ENCODE data around the gene ARHGEF6. TPM values are rescaled to one million over a fixed set of nuclear protein-coding genes. Genes with fewer than 3 reads are reported as not detected.

ARHGEF6 gene
- total RNA-seq, 1 donor from 2014 or later: 1.6 TPM

DNA sequence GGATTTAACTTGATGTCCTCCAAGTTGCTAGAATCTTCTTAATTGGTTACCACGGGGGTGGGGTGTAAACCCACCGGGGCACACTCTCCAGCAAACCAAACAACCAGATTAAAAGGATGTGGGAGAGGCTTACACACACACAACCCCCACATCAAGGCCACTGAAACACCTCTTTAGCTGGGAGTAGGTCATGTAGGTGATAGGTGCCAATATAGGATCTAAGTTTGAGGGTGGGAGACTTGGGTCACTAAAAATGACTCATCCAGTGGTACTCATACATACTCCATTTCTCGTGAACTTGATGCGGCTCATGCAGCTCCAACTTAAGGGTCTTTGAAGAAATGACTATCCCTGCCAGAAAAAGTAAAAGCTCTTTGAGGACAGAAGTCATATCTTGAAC lies 153.3 kb downstream of the ARHGEF6 start:
- Histone ChIP-seq H3K36me3 (ENCODE audit: control insufficient read depth, insufficient read depth, low read length) (no peaks in the 10 kb centered on the region), H3K4me3 (ENCODE audit: low read depth, low read length) (no peak overlapping the region), H3K27me3 (ENCODE audit: control insufficient read depth, insufficient read depth, low read length) (no peaks in the 10 kb centered on the region)
- TF ChIP-seq, protein P1, sequence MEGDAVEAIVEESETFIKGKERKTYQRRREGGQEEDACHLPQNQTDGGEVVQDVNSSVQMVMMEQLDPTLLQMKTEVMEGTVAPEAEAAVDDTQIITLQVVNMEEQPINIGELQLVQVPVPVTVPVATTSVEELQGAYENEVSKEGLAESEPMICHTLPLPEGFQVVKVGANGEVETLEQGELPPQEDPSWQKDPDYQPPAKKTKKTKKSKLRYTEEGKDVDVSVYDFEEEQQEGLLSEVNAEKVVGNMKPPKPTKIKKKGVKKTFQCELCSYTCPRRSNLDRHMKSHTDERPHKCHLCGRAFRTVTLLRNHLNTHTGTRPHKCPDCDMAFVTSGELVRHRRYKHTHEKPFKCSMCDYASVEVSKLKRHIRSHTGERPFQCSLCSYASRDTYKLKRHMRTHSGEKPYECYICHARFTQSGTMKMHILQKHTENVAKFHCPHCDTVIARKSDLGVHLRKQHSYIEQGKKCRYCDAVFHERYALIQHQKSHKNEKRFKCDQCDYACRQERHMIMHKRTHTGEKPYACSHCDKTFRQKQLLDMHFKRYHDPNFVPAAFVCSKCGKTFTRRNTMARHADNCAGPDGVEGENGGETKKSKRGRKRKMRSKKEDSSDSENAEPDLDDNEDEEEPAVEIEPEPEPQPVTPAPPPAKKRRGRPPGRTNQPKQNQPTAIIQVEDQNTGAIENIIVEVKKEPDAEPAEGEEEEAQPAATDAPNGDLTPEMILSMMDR (IDR thresholded peaks at IDR 0.05; ENCODE audit: insufficient read depth, low read length, poor library complexity, severe bottlenecking): no peak
- no peak for DNase-seq (ENCODE audit: low read depth)

DNA sequence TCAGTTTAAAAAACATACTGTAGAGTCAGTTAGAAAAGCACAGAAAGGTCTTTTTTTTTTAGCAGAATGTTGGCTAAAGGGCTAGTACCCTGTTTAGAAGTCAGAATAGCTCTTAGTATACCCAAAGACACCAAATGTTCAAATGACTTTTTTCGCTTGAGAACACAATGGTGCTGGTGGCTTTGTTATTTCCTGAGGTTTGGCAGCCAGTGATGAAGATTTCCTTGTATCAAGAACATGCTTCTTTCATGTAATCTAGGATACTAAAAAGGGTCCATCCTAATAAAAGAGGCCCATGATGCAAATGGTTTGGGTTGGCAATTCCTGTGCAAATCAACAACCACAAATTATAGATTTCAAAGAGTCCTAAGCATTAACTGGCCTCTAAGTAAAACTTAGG lies 153.8 kb downstream of the ARHGEF6 start:
- DNase-seq (ENCODE audit: low read depth): no peak
- no peaks in the 10 kb centered on the region for H3K27me3 ChIP-seq (ENCODE audit: control insufficient read depth, insufficient read depth, low read length)
- no peaks in the 10 kb centered on the region for H3K36me3 ChIP-seq (ENCODE audit: control insufficient read depth, insufficient read depth, low read length)
- H3K4me3 ChIP-seq (ENCODE audit: low read depth, low read length): no peak overlapping the region
- TF ChIP-seq, protein P1 (IDR thresholded peaks at IDR 0.05; ENCODE audit: insufficient read depth, low read length, poor library complexity, severe bottlenecking): no peak

DNA sequence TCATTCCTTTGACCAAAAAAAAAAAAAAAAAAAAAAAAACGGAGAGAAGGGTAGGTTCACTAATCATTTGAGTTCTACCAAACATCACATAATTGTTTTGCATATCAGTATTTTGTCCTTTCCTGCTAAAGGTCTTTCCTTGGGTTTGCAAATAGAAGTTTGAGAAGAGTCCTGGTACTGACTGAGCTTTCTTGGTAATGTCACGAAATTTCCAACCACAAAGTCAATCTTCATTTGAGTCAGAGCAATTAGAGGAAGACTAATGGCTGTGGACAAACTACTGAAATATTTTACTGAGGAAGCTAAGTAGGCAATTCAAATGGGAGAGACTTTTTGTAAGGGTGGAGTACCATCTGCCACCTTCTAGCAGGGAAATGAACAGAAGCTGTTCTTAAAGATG lies 154.5 kb downstream of the ARHGEF6 start:
- no peaks in the 10 kb centered on the region for H3K36me3 ChIP-seq (ENCODE audit: control insufficient read depth, insufficient read depth, low read length)
- TF ChIP-seq, protein P1 (IDR thresholded peaks at IDR 0.05; ENCODE audit: insufficient read depth, low read length, poor library complexity, severe bottlenecking): no peak
- DNase-seq (ENCODE audit: low read depth): no peak
- H3K27me3 ChIP-seq (ENCODE audit: control insufficient read depth, insufficient read depth, low read length): no peaks in the 10 kb centered on the region
- H3K4me3 ChIP-seq (ENCODE audit: low read depth, low read length): no peak overlapping the region

DNA sequence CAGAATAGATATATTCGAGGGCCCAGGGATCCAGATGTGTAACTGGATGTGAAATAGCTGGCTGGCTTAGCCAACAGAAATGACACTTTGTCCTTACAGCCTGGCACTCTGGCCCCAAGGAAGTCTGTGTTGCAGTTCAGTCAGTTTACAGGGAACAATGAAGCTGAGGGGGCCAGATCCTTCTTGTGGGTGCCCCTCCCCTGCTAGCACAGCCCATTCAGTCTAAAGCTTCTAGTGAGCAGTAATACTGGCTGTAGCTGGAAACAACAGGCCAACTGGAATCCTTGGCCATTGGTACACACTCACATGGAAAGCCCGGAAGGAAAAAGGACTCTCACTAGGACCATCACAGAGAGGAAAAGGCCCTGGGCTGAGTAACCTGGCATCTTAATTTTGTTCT lies 155.5 kb downstream of the ARHGEF6 start:
- H3K27me3 ChIP-seq (ENCODE audit: control insufficient read depth, insufficient read depth, low read length): no peaks in the 10 kb centered on the region
- no peaks in the 10 kb centered on the region for H3K36me3 ChIP-seq (ENCODE audit: control insufficient read depth, insufficient read depth, low read length)
- TF ChIP-seq, protein P1 (IDR thresholded peaks at IDR 0.05; ENCODE audit: insufficient read depth, low read length, poor library complexity, severe bottlenecking): no peak
- no peak overlapping the region for H3K4me3 ChIP-seq (ENCODE audit: low read depth, low read length)
- DNase-seq (ENCODE audit: low read depth): no peak

DNA sequence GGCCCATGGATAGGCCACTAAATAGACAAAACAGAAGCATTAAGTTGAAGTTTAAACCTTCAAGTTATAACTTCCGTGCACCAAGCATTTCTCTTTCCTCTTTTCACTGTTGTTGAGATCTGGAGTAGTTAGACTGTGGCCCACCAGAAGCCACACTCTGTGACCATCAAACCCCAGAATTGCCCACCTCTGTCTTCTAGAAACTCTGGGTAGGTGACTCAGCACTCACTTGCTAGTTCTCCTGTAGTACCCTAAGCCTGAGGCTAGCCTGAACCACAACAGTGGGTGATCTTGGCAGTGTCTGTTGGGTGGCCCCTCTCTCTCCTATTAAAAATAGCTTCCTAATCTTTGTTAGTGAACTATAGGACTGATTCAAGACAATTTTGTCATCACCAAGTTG lies 157.3 kb downstream of the ARHGEF6 start:
- H3K27me3 ChIP-seq (ENCODE audit: control insufficient read depth, insufficient read depth, low read length): no peaks in the 10 kb centered on the region
- no peak overlapping the region for H3K4me3 ChIP-seq (ENCODE audit: low read depth, low read length)
- no peaks in the 10 kb centered on the region for H3K36me3 ChIP-seq (ENCODE audit: control insufficient read depth, insufficient read depth, low read length)
- DNase-seq (ENCODE audit: low read depth): no peak
- TF ChIP-seq, protein P1 (IDR thresholded peaks at IDR 0.05; ENCODE audit: insufficient read depth, low read length, poor library complexity, severe bottlenecking): no peak

DNA sequence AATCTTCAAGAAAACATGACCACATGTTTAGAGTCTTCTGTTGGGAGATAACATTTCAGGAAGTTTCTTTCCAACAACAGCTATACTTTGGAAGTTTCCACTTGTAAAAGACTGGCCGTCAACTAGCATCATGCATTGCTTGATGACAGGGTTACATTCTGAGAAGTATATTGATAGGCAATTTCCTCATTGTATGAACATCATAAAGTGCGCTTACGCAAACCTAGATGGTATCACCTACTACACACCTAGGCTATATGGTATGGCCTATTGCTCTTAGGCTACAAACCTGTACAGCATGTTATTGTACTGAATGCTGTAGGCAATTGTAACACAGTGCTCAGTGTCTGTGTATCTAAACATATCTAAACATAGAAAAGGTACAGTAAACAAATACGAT lies 158.2 kb downstream of the ARHGEF6 start:
- DNase-seq (ENCODE audit: low read depth): no peak
- Histone ChIP-seq H3K36me3 (ENCODE audit: control insufficient read depth, insufficient read depth, low read length) (no peaks in the 10 kb centered on the region), H3K4me3 (ENCODE audit: low read depth, low read length) (no peak overlapping the region), H3K27me3 (ENCODE audit: control insufficient read depth, insufficient read depth, low read length) (no peaks in the 10 kb centered on the region)
- TF ChIP-seq, protein P1 (IDR thresholded peaks at IDR 0.05; ENCODE audit: insufficient read depth, low read length, poor library complexity, severe bottlenecking): no peak
